ENCODE results near the gene SPG21. TPM values are rescaled to one million over a fixed set of nuclear protein-coding genes. Genes with fewer than 3 reads are reported as not detected.

The SPG21 gene
- total and polyA plus RNA-seq, 2 of the 8 experiments (the other 6 are each of a cell fraction or from before 2014, with no cell fraction given) = 67.3 to 72.7 TPM

- TF ChIP-seq MAX (IDR thresholded peaks at IDR 0.05) (peak; percentile 53; the same call in 1 of the 2 replicates), KDM1A (IDR thresholded peaks at IDR 0.05; ENCODE audit: borderline replicate concordance, low read length) (no peak), CEBPB (IDR thresholded peaks at IDR 0.05; ENCODE audit: low read depth, low read length) (no peak), NANOG (IDR thresholded peaks at IDR 0.05; ENCODE audit: insufficient read depth, low read depth, low read length, poor library complexity, severe bottlenecking) (no peak), ATF3 (IDR thresholded peaks at IDR 0.05; ENCODE audit: insufficient read depth, low read depth, low read length) (peak; percentile 41; the same call in 1 of the 2 replicates), BCL11A (IDR thresholded peaks at IDR 0.05; ENCODE audit: low read depth in 2 of 2, low read length in 2 of 2) (no peak)
Observed at GRCh38 chr15:64989416-64990167, at the start of gene SPG21 (continued).

All from H1 (cell line).